ENCODE measurements around the gene PLEK.

DNA sequence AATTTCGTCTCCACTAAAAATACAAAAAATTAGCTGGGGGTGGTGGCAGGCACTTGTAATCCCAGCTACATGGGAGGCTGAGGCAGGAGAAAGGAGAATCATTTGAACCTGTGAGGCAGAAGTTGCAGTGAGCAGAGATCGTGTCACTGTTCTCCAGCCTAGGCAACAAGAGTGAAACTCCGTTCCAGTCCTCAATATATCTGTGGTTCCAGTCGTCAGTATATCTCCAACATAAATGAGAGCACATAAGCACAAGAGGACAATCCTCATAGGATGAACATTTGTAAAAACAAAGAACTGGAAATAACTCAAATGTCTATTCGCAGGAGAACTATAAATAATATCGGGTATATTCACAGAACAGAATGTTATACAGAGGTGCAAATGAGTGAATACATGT, 13.1 kb upstream of the PLEK start:
- no peak for TF ChIP-seq POLR2A (IDR thresholded peaks at IDR 0.05; ENCODE audit: low read depth, low read length)
- TF ChIP-seq POLR2AphosphoS5 (IDR thresholded peaks at IDR 0.05; ENCODE audit: low read depth, low read length) = no peak

Measured in GM12892 (cell line).